Activated naive CD8-positive, alpha-beta T cell treated with anti-CD3 and anti-CD28 coated beads for 36 hours (primary cell): Measurements from ENCODE around the gene MAP3K6. TPM values are rescaled to one million over a fixed set of nuclear protein-coding genes. Genes with fewer than 3 reads are reported as not detected.
"Not testable (repeated sequence)": the region's sequence is repeated elsewhere in the genome, so short reads cannot be mapped to it uniquely, and the experiment has no call there.

Experiments used
- DNase-seq: peaks from one replicate; pipeline ENCODE4 v3.0.0; 2021
- H3K27ac Mint-ChIP-seq: one replicate; pipeline ENCODE4 v1.8.0; 2022; ENCODE audit warnings: mild to moderate bottlenecking, moderate library complexity, mixed read lengths
- H3K27me3 Mint-ChIP-seq: one replicate; pipeline ENCODE4 v1.8.0; 2022; ENCODE audit warnings: mild to moderate bottlenecking, mixed read lengths
- H3K36me3 Mint-ChIP-seq: one replicate; pipeline ENCODE4 v1.8.0; 2021; ENCODE audit warnings: mild to moderate bottlenecking, mixed read lengths
- H3K4me1 Mint-ChIP-seq: one replicate; pipeline ENCODE4 v1.8.0; 2021; ENCODE audit warnings: mixed read lengths
- H3K4me3 Mint-ChIP-seq: one replicate; pipeline ENCODE4 v1.8.0; 2022; ENCODE audit warnings: mild to moderate bottlenecking, moderate library complexity, mixed read lengths
- H3K9me3 Mint-ChIP-seq: one replicate; pipeline ENCODE4 v1.8.0; 2022; ENCODE audit warnings: mixed read lengths
- total RNA-seq, 2 experiments: library from RNA; stranded (reverse); gene quantifications; one replicate each; pipeline ENCODE4 v1.2.3, GENCODE V29; 2021

Gene MAP3K6
- total RNA-seq, 2 experiments from 2014 or later, result 3.0 to 4.5 TPM

GRCh38 chr1:27388337-27389005 is 21.7 kb upstream of the MAP3K6 start:
- Mint-ChIP-seq H3K9me3 (no peaks in the 10 kb centered on the region), H3K4me3 (no peak overlapping the region), H3K4me1 (peaks cover 7% of the 10 kb centered on the region), H3K27me3 (peaks cover 11% of the 10 kb centered on the region), H3K27ac (no peak overlapping the region), H3K36me3 (no peaks in the 10 kb centered on the region)
- peak; percentile 62 for DNase-seq

GRCh38 chr1:27384797-27385196 is 18.0 kb upstream of the MAP3K6 start:
- not testable (repeated sequence) for H3K9me3 Mint-ChIP-seq

GRCh38 chr1:27383661-27384060 is 16.9 kb upstream of the MAP3K6 start:
- DNase-seq, result no peak
- H3K36me3 Mint-ChIP-seq, result no peaks in the 10 kb centered on the region

More at GRCh38 chr1:27384797-27385196, 18.0 kb upstream of the MAP3K6 start:
- H3K36me3 Mint-ChIP-seq, H3K4me3 Mint-ChIP-seq, H3K4me1 Mint-ChIP-seq, H3K27ac Mint-ChIP-seq, DNase-seq: not testable (repeated sequence)
- peaks cover 15% of the 10 kb centered on the region for H3K27me3 Mint-ChIP-seq

GRCh38 chr1:27383039-27383605 is 16.4 kb upstream of the MAP3K6 start, which contains the start of gene CD164L2:
TSS of gene CD164L2 (minus strand) at chr1:27383333. CDS start at chr1:27383239, 94 bp downstream.
- H3K27ac Mint-ChIP-seq, result no peak within 1 kb of the TSS
- no peaks in the 10 kb centered on the region for H3K36me3 Mint-ChIP-seq
- H3K4me1 Mint-ChIP-seq, result no peaks in the 10 kb centered on the region
- no peaks in the 10 kb centered on the region for H3K9me3 Mint-ChIP-seq
- peak; percentile 48 for DNase-seq
- H3K27me3 Mint-ChIP-seq, result peaks cover 12% of the 10 kb centered on the region
- no peak within 1 kb of the TSS for H3K4me3 Mint-ChIP-seq

More at GRCh38 chr1:27383661-27384060, 16.9 kb upstream of the MAP3K6 start:
- Mint-ChIP-seq H3K4me1 (no peaks in the 10 kb centered on the region), H3K4me3 (no peak overlapping the region), H3K9me3 (no peaks in the 10 kb centered on the region), H3K27ac (no peak overlapping the region), H3K27me3 (peaks cover 14% of the 10 kb centered on the region)

- Mint-ChIP-seq H3K27me3 (peaks cover 12% of the 10 kb centered on the region), H3K27ac (no peak overlapping the region), H3K4me3 (no peak overlapping the region), H3K9me3 (no peaks in the 10 kb centered on the region), H3K36me3 (no peaks in the 10 kb centered on the region), H3K4me1 (no peaks in the 10 kb centered on the region)
- no peak for DNase-seq
Observed at GRCh38 chr1:27381969-27382762, 15.4 kb upstream of the MAP3K6 start.

- Mint-ChIP-seq H3K4me1 (no peaks in the 10 kb centered on the region), H3K27ac (no peak overlapping the region), H3K27me3 (peaks cover 9% of the 10 kb centered on the region), H3K9me3 (no peaks in the 10 kb centered on the region), H3K36me3 (no peaks in the 10 kb centered on the region), H3K4me3 (no peak overlapping the region)
- no peak for DNase-seq
Observed at GRCh38 chr1:27380766-27381733, 14.3 kb upstream of the MAP3K6 start.

GRCh38 chr1:27380224-27380623 is 13.5 kb upstream of the MAP3K6 start:
- H3K4me1 Mint-ChIP-seq, result no peaks in the 10 kb centered on the region

GRCh38 chr1:27379564-27380122 is 12.9 kb upstream of the MAP3K6 start:
- no peaks in the 10 kb centered on the region for H3K36me3 Mint-ChIP-seq
- H3K9me3 Mint-ChIP-seq, result no peaks in the 10 kb centered on the region
- H3K4me3 Mint-ChIP-seq, result no peak overlapping the region
- DNase-seq, result no peak
- H3K27me3 Mint-ChIP-seq, result peaks cover 8% of the 10 kb centered on the region
- no peaks in the 10 kb centered on the region for H3K4me1 Mint-ChIP-seq
- no peak overlapping the region for H3K27ac Mint-ChIP-seq

More at GRCh38 chr1:27380224-27380623, 13.5 kb upstream of the MAP3K6 start:
- no peak for DNase-seq
- no peak overlapping the region for H3K27ac Mint-ChIP-seq
- H3K27me3 Mint-ChIP-seq, result peaks cover 8% of the 10 kb centered on the region
- H3K36me3 Mint-ChIP-seq, result no peaks in the 10 kb centered on the region
- no peak overlapping the region for H3K4me3 Mint-ChIP-seq
- H3K9me3 Mint-ChIP-seq, result no peaks in the 10 kb centered on the region

GRCh38 chr1:27377760-27378495 is 11.2 kb upstream of the MAP3K6 start:
- no peak overlapping the region for H3K27ac Mint-ChIP-seq
- H3K36me3 Mint-ChIP-seq, result no peaks in the 10 kb centered on the region
- H3K9me3 Mint-ChIP-seq, result no peaks in the 10 kb centered on the region
- H3K27me3 Mint-ChIP-seq, result peaks cover 4% of the 10 kb centered on the region
- no peak overlapping the region for H3K4me3 Mint-ChIP-seq
- no peak for DNase-seq
- H3K4me1 Mint-ChIP-seq, result no peaks in the 10 kb centered on the region

- no peak for DNase-seq
- H3K27ac Mint-ChIP-seq, result no peak within 1 kb of the TSS
- no peak within 1 kb of the TSS for H3K4me3 Mint-ChIP-seq
- H3K36me3 Mint-ChIP-seq, result no peaks in the 10 kb centered on the region
- H3K27me3 Mint-ChIP-seq, result no peaks in the 10 kb centered on the region
- peaks cover 4% of the 10 kb centered on the region for H3K4me1 Mint-ChIP-seq
- H3K9me3 Mint-ChIP-seq, result no peaks in the 10 kb centered on the region
Observed at GRCh38 chr1:27374362-27375086, 7.8 kb upstream of the MAP3K6 start, which contains the start of gene FCN3. TSS of gene FCN3 (minus strand) at chr1:27374824. CDS start at chr1:27374818, 6 bp downstream.

GRCh38 chr1:27372808-27373690 is 6.3 kb upstream of the MAP3K6 start:
- Mint-ChIP-seq H3K36me3 (no peaks in the 10 kb centered on the region), H3K9me3 (no peaks in the 10 kb centered on the region), H3K4me3 (no peak overlapping the region), H3K27me3 (no peaks in the 10 kb centered on the region), H3K4me1 (peaks cover 12% of the 10 kb centered on the region), H3K27ac (no peak overlapping the region)
- no peak for DNase-seq

- H3K4me3 Mint-ChIP-seq, result no peak overlapping the region
- peaks cover 12% of the 10 kb centered on the region for H3K4me1 Mint-ChIP-seq
- no peak overlapping the region for H3K27ac Mint-ChIP-seq
- no peaks in the 10 kb centered on the region for H3K27me3 Mint-ChIP-seq
- H3K9me3 Mint-ChIP-seq, result no peaks in the 10 kb centered on the region
- no peaks in the 10 kb centered on the region for H3K36me3 Mint-ChIP-seq
- no peak for DNase-seq
Observed at GRCh38 chr1:27372022-27372807, 5.5 kb upstream of the MAP3K6 start.
